H1 (cell line): ENCODE data around the gene CHRNA10. TPM values are rescaled to one million over a fixed set of nuclear protein-coding genes. Genes with fewer than 3 reads are reported as not detected.

ENCODE experiments used
- CTCF ChIA-PET: fragments of 300-600 bp; sonication (Branson Sonifier 250); formaldehyde crosslinking; loops from one replicate; lab custom pipeline; 2021; ENCODE audit not compliant: partially characterized antibody; lab: Charles Lee
- POLR2A ChIA-PET: fragments of 300-600 bp; sonication (Branson Sonifier 250); formaldehyde crosslinking; loops from one replicate; lab custom pipeline; 2021; ENCODE audit warnings: inconsistent platforms; ENCODE audit not compliant: partially characterized antibody; lab: Charles Lee
- DNase-seq, 2 experiments: peaks; one replicate each; pipeline versions ENCODE4 v3.0.0 to v3.0.0-alpha.2; 2010 to 2022; ENCODE audit warnings: low spot score in 2 of 2, low read depth in 1 of 2, mixed read lengths in 1 of 2
- FAIRE-seq: peaks from 2 replicates; lab custom pipeline; 2011; peaks lifted over from hg19 to GRCh38; lab: Jason Lieb, UNC
- H2AFZ ChIP-seq: 2 replicates; pipeline ENCODE4 v1.8.1; 2012; ENCODE audit warnings: low read length, inconsistent platforms
- H2AK5ac ChIP-seq: 2 replicates; pipeline ENCODE4 v1.6.1; 2013; ENCODE audit warnings: low read depth, low read length
- H2BK120ac ChIP-seq: replicated peaks from 2 replicates; pipeline ENCODE3; 2013; ENCODE audit warnings: low read depth, low read length, inconsistent platforms
- H2BK12ac ChIP-seq: 2 replicates; pipeline ENCODE4 v1.6.1; 2013; ENCODE audit warnings: low read depth, low read length
- H2BK15ac ChIP-seq: 2 replicates; pipeline ENCODE4 v1.6.1; 2013; ENCODE audit warnings: low read length
- H2BK20ac ChIP-seq: 2 replicates; pipeline ENCODE4 v1.6.1; 2013; ENCODE audit warnings: low read length
- H2BK5ac ChIP-seq: 2 replicates; pipeline ENCODE4 v1.6.1; 2013; ENCODE audit warnings: low read depth, low read length
- H3K14ac ChIP-seq: 2 replicates; pipeline ENCODE4 v1.6.1; 2013; ENCODE audit warnings: inconsistent platforms; ENCODE audit not compliant: insufficient read length
- H3K18ac ChIP-seq: 2 replicates; pipeline ENCODE4 v1.6.1; 2013; ENCODE audit warnings: low read length; ENCODE audit errors: extremely low read depth
- H3K23ac ChIP-seq: 2 replicates; pipeline ENCODE4 v1.6.1; 2013; ENCODE audit warnings: inconsistent platforms; ENCODE audit not compliant: insufficient read length
- H3K23me2 ChIP-seq: 2 replicates; pipeline ENCODE4 v1.6.1; 2013; ENCODE audit warnings: low read depth, low read length
- H3K27ac ChIP-seq: 2 replicates; pipeline ENCODE4 v1.6.1; 2011; ENCODE audit warnings: low read depth, low read length, inconsistent platforms
- H3K27me3 ChIP-seq, 4 experiments: replicated peaks in 1 of 4; 1 replicate in 1 of 4; 2 replicates in 3 of 4; pipeline versions ENCODE4 v1.6.1 to v1.8.1; 2011 to 2013; ENCODE audit warnings: low read length in 3 of 4, mild to moderate bottlenecking in 3 of 4, inconsistent platforms in 2 of 4, mixed read lengths in 2 of 4, moderate library complexity in 1 of 4; ENCODE audit not compliant: control insufficient read depth in 3 of 4, insufficient read depth in 3 of 4; ENCODE audit errors: extremely low read depth in 1 of 4
- H3K36me3 ChIP-seq, 4 experiments: 2 replicates each; pipeline versions ENCODE4 v1.6.1 to v1.8.1; 2011 to 2013; ENCODE audit warnings: mild to moderate bottlenecking in 4 of 4, low read length in 3 of 4, moderate library complexity in 2 of 4, control low read depth in 1 of 4, inconsistent platforms in 1 of 4; ENCODE audit not compliant: insufficient read depth in 4 of 4, control insufficient read depth in 2 of 4
- H3K4ac ChIP-seq: replicated peaks from 2 replicates; pipeline ENCODE3; 2013; ENCODE audit warnings: low read length, low read depth, mixed read lengths, inconsistent platforms; ENCODE audit not compliant: insufficient read length
- H3K4me1 ChIP-seq, 4 experiments: replicated peaks in 1 of 4; 1 replicate in 1 of 4; 2 replicates in 3 of 4; pipeline versions ENCODE4 v1.6.1 to v1.8.1; 2011 to 2013; ENCODE audit warnings: low read length in 3 of 4, inconsistent platforms in 2 of 4, mixed read lengths in 1 of 4; ENCODE audit not compliant: insufficient read depth in 4 of 4, control insufficient read depth in 3 of 4
- H3K4me2 ChIP-seq, 2 experiments: 2 replicates each; pipeline versions ENCODE4 v1.6.1 to v1.8.1; 2011 to 2013; ENCODE audit warnings: low read depth in 2 of 2, low read length in 2 of 2, control low read depth in 1 of 2, inconsistent platforms in 1 of 2, mild to moderate bottlenecking in 1 of 2; ENCODE audit not compliant: insufficient read depth in 1 of 2
- H3K4me3 ChIP-seq, 4 experiments: fragments of 200-600, 300-600 bp in 1 of 4; sonication (generic), shearing (Covaris generic), sonication (Bioruptor Twin) in 1 of 4; 2 replicates each; pipeline versions ENCODE4 v1.5.1 to v1.8.1; 2011 to 2016; ENCODE audit warnings: low read length in 4 of 4, low read depth in 3 of 4, control low read depth in 2 of 4, inconsistent platforms in 2 of 4, mild to moderate bottlenecking in 2 of 4, mixed read lengths in 1 of 4, moderate library complexity in 1 of 4; ENCODE audit not compliant: insufficient read depth in 2 of 4; ENCODE audit errors: extremely low read depth in 1 of 4
- H3K56ac ChIP-seq: replicated peaks from 2 replicates; pipeline ENCODE3; 2013; ENCODE audit warnings: low read depth, mild to moderate bottlenecking, mixed read lengths, low read length, inconsistent platforms; ENCODE audit not compliant: insufficient read length
- H3K79me1 ChIP-seq: 2 replicates; pipeline ENCODE4 v1.6.1; 2013; ENCODE audit warnings: low read depth, low read length, control low read depth
- H3K79me2 ChIP-seq, 2 experiments: 2 replicates each; pipeline versions ENCODE4 v1.6.1 to v1.8.1; 2012 to 2013; ENCODE audit warnings: low read length in 2 of 2, mild to moderate bottlenecking in 2 of 2, inconsistent platforms in 1 of 2; ENCODE audit not compliant: insufficient read depth in 2 of 2, control insufficient read depth in 1 of 2
- H3K9ac ChIP-seq, 4 experiments: replicated peaks in 1 of 4; 1 replicate in 1 of 4; 2 replicates in 3 of 4; pipeline versions ENCODE4 v1.6.1 to v1.8.1; 2011 to 2013; ENCODE audit warnings: low read depth in 3 of 4, low read length in 3 of 4, control low read depth in 2 of 4, mild to moderate bottlenecking in 2 of 4, moderate library complexity in 2 of 4, inconsistent platforms in 1 of 4; ENCODE audit errors: extremely low read depth in 1 of 4
- H3K9me3 ChIP-seq, 2 experiments: 2 replicates each; pipeline versions ENCODE4 v1.6.1 to v1.8.1; 2012 to 2013; ENCODE audit warnings: mild to moderate bottlenecking in 2 of 2, moderate library complexity in 2 of 2, control low read depth in 1 of 2, inconsistent platforms in 1 of 2, low read depth in 1 of 2, low read length in 1 of 2, mixed read lengths in 1 of 2; ENCODE audit not compliant: insufficient read depth in 2 of 2
- H4K20me1 ChIP-seq, 2 experiments: replicated peaks in 1 of 2; 2 replicates each; pipeline versions ENCODE3 to v1.8.1; 2011 to 2013; ENCODE audit warnings: inconsistent platforms in 2 of 2, low read length in 2 of 2, mild to moderate bottlenecking in 1 of 2; ENCODE audit not compliant: insufficient read depth in 2 of 2, control insufficient read depth in 1 of 2
- H4K5ac ChIP-seq: 2 replicates; pipeline ENCODE4 v1.6.1; 2013; ENCODE audit warnings: low read length, low read depth, mixed read lengths, inconsistent platforms; ENCODE audit not compliant: insufficient read length
- H4K8ac ChIP-seq: 2 replicates; pipeline ENCODE4 v1.8.0; 2013; ENCODE audit warnings: mild to moderate bottlenecking, moderate library complexity, low read length, inconsistent platforms; ENCODE audit not compliant: insufficient read depth; ENCODE audit errors: extremely low read depth
- H4K91ac ChIP-seq: replicated peaks from 2 replicates; pipeline ENCODE3; 2013; ENCODE audit warnings: low read length, mixed read lengths, inconsistent platforms; ENCODE audit not compliant: insufficient read length
- CHD1 ChIP-seq: IDR thresholded peaks from 2 replicates; pipeline ENCODE4 v1.6.1; 2012; ENCODE audit warnings: low read depth, low read length, improper control_type of control experiment
- FOSL1 ChIP-seq: IDR thresholded peaks from 2 replicates; pipeline ENCODE4 v1.6.1; 2011; ENCODE audit warnings: mild to moderate bottlenecking, low read depth, low read length, moderate library complexity; ENCODE audit not compliant: insufficient read depth
- TEAD4 ChIP-seq: IDR thresholded peaks from 2 replicates; pipeline ENCODE4 v1.6.1; 2012; ENCODE audit warnings: low read depth, low read length, inconsistent platforms, mixed read lengths
- WGBS, 2 experiments: shearing (Covaris generic) in 1 of 2; methylation state at CpG; one replicate each; pipeline versions ENCODE4 v1.1.6 to v1.1.7; 2013 to 2015; ENCODE audit warnings: low lambda C conversion rate in 2 of 2, mixed read lengths in 2 of 2, inconsistent platforms in 1 of 2, low coverage in 1 of 2, missing lambda C conversion rate in 1 of 2; ENCODE audit not compliant: insufficient replicate concordance in 2 of 2, insufficient coverage in 1 of 2, insufficient read length in 1 of 2; ENCODE audit errors: extremely low coverage in 1 of 2, missing lambda C conversion rate in 1 of 2; 5-methylcytosine and 5-hydroxymethylcytosine counted together
- polyA plus RNA-seq, 7 experiments: library from polyadenylated mRNA; depleted of rRNA in 3 of 7; stranded (reverse) in 5 of 7; unstranded in 2 of 7; fragments of >200 nt in 5 of 7; fragments of 200-250 nt in 2 of 7; gene quantifications; 1 replicate in 5 of 7; 2 replicates in 1 of 7; 4 replicates in 1 of 7; pipeline versions ENCODE4 v1.2.1 to v1.2.3, GENCODE V29; 2011 to 2013; ENCODE audit warnings: missing spikeins in 2 of 7, mixed read lengths in 2 of 7
- total RNA-seq: library from RNA; stranded (reverse); fragmentation: NEBNext Ultra II Directional; extraction: Animal tissue kit (Norgen Biotek cat#: 25700); gene quantifications from 2 replicates; pipeline ENCODE4 v1.2.1, GENCODE V29; 2021

Gene CHRNA10
- total and polyA plus RNA-seq, 2 of the 8 experiments (the other 6 are each of a cell fraction or from before 2014, with no cell fraction given) = 0.68 to 1.3 TPM

DNA sequence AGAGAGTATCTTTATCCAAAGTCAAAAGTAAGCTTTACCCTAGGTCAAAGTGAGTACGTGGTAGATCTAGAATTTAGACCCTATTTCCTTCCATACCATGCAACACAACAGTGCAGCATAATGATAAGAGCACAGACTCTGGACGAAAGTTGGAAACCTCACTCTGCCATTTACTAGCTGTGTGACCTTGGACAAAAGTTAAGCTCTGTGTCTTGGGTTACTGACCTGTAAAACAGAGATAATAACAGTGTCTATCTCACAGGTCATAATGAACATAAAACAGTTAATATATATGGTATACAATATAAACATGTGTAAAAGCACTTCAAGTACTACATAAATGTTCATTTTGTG, 13.6 kb upstream of the CHRNA10 start:
- Histone ChIP-seq H2AK5ac (no peak overlapping the region), H2BK120ac (no peak overlapping the region), H2BK12ac (no peak overlapping the region), H2BK5ac (no peak overlapping the region), H4K91ac (no peak overlapping the region), H3K9me3 (no peaks in the 10 kb centered on the region), H3K4me2 (no peak overlapping the region), H3K23me2 (no peaks in the 10 kb centered on the region), H3K9ac (no peak overlapping the region), H3K18ac (no peak overlapping the region), H3K79me1 (no peaks in the 10 kb centered on the region), H2AFZ (no peak overlapping the region), H3K79me2 (no peaks in the 10 kb centered on the region), H3K27ac (no peak overlapping the region), H4K20me1 (peaks cover 0 to 2% of the 10 kb centered on the region in 2 experiments), H3K4me3 (no peak overlapping the region), H2BK20ac (no peak overlapping the region), H3K36me3 (peaks cover 37 to 89% (median 63%) of the 10 kb centered on the region in 4 experiments), H4K5ac (no peak overlapping the region), H3K56ac (no peak overlapping the region), H3K4me1 (no peaks in the 10 kb centered on the region), H3K14ac (no peak overlapping the region), H3K4ac (no peak overlapping the region), H4K8ac (no peak overlapping the region), H2BK15ac (no peak overlapping the region), H3K27me3 (no peaks in the 10 kb centered on the region), H3K23ac (no peak overlapping the region)
- ChIA-PET CTCF (interaction anchor here (0.6 to 1.0 kb wide), 3 partner anchors 11 to 50 kb away, joined by 3 read pairs; no protein-coding TSS in a partner anchor), POLR2A (interaction anchor here (1.1 kb wide), 1 partner anchor 11 kb away, joined by 3 read pairs; no protein-coding TSS in a partner anchor)
- FAIRE-seq (no peak), DNase-seq (no peak)
- WGBS, 2 experiments = 83% methylated on average over 2 of the region's 2 CpGs; no CpG with 5 or more reads in 1 of the 2 experiments
- TF ChIP-seq TEAD4 (no peak), CHD1 (no peak), FOSL1 (no peak)
